Activated gamma-delta T cell (primary cell): Measurements from ENCODE around the gene TRABD2B.

ENCODE experiments used
- DNase-seq: peaks from one replicate; lab custom pipeline; 2025; lab: John Stamatoyannopoulos, UW

TRABD2B gene

DNA sequence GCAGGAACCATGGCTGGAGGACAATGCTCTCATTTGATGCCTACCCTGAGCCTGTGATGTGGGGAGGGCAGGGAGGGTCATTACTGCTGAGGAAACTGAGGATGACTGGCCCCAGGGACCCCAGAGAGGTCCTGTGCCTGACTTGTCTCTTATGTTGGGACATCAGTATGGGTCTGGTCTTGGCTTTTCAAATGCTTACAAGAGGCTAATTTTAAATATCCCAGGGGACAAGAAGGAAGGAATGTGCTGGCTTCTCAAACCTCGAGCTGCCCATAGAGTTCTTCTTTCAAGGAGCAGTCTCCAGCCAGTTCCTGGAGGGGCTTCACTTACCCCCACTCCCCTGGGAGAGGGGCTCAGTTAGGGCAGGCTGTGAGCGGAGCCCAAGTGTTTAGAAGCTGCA lies 168.2 kb downstream of the TRABD2B start:
- DNase-seq = no peak

DNA sequence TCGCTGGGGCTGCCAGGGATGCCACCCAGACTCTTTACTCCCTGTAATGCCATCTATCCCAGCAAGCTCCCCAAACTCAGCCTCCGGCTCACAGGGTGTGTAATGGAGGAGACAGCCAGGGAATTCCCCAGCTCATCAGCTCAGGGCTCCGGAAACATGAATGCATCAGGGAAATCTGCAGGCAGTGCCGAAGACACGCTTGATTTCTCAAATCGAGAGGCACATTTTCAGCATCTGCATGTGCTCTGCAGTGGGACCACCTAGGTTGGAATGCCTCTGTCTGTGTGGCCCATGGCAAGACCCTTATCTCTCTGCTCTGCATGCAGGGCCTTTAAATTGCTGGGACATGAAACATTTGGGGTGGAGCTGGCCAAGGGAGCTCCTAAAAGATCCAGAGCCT lies 170.1 kb downstream of the TRABD2B start:
- DNase-seq = no peak

GRCh38 chr1:47824716-47825115 lies 172.5 kb downstream of the TRABD2B start:
- no peak for DNase-seq

DNA sequence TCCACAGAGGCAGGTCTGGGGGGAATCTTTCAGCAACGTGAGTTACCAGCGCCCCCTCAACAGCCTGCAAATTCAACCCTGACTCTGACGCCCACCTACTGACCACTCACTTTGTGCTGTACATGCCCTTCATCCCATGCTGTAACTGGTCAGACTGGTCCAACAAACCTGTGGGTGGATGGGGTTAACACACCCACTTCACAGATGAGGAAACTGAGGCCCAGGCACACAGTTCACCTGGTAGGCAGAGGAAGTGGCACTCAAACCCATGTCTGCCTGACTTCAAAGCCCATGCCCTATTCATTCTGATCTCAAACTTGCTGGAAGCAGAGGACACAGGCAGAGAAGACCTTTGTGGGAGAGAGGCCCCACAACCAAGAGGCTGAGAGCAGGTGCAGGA lies 172.9 kb downstream of the TRABD2B start:
- no peak for DNase-seq

DNA sequence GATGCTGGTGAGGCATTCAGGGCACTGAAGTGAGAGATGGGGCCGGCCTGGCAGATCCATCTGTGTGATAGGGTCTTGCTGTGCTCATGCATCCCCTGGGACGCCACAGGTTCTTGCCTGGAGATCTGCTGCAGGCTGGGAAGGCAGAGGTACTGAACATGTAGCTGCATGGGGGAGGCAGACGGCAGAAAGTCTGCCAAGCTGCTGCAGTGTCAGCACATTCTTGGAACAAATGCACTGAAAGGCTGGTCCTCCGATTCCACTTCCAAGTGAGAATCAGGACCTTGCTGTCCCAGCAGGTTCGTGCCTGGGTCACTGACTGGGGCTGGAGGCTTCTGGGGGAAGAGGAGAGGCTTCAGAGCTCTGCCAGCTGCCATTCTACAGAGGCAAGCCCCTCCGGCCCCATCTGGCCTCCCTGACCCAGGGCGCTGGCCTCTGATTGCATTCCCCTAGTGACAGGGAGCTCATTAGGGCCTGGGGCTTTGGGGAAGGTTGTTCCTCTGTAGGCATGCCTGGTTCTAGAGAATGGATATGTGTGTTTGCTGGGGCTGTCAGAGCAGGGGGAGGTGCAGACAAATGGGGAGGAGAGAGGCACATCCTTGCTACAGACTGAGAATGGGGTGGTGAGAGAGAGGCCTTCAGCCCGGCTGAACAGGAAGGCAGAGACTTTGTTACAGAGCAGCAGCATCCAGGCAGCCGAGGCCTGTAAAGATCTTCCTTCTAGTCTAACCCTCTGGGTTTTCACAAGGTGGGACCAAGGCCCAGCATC lies 174.0 kb downstream of the TRABD2B start:
- no peak for DNase-seq

DNA sequence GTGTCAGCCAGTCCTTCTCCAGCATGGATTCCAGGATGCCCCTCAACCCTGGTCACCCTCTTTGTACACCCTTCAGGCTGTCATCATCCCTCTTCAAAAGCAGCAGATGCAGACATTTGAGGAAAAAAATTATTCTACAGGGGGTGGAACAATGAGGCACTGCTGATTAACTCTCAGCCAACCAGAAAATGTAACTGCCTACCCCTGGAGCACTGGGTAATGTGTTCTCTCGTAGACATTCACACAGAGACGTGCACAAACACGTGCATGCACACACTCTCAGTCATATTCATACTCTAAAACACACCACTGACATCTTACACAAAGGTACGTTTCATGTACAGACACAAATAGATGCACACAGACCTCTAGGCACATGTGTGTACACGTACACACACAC lies 175.4 kb downstream of the TRABD2B start:
- no peak for DNase-seq

GRCh38 chr1:47819574-47819888 lies 177.7 kb downstream of the TRABD2B start:
- DNase-seq = no peak

- DNase-seq = no peak
Observed at GRCh38 chr1:47818682-47819573, 178.3 kb downstream of the TRABD2B start.

GRCh38 chr1:47817861-47818260 lies 179.3 kb downstream of the TRABD2B start:
- DNase-seq = no peak

- DNase-seq = no peak
Observed at GRCh38 chr1:47816325-47817071, 180.7 kb downstream of the TRABD2B start.

GRCh38 chr1:47814612-47815395 lies 182.4 kb downstream of the TRABD2B start:
- no peak for DNase-seq

DNA sequence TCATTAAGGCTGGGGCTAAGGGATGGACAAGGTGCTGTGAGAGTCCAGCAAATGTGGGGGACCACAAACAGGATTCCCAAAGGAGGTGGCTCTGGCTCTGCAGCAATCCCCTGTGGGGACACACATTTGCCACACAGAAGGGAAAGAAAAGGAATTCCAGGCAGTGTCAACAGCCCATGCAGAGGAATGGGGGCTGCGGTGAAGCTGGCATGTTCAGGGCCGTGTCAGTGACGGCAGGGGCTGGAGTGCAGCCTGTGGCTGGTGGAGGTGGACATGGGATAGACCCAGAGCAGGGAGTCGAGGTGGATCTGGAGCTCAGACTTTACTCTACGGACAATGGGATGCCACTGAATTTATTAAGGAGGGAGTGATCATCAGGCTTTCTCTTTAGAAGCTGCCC lies 183.2 kb downstream of the TRABD2B start:
- no peak for DNase-seq

- no peak for DNase-seq
Observed at GRCh38 chr1:47812904-47813514, 184.2 kb downstream of the TRABD2B start.

- DNase-seq = no peak
Observed at GRCh38 chr1:47810964-47811682, 186.1 kb downstream of the TRABD2B start.

GRCh38 chr1:47809301-47810084 lies 187.7 kb downstream of the TRABD2B start:
- no peak for DNase-seq

- DNase-seq = no peak
Observed at GRCh38 chr1:47808612-47809011, 188.6 kb downstream of the TRABD2B start.

GRCh38 chr1:47805921-47806361 lies 191.2 kb downstream of the TRABD2B start:
- no peak for DNase-seq

GRCh38 chr1:47805018-47805417 lies 192.2 kb downstream of the TRABD2B start:
- no peak for DNase-seq

GRCh38 chr1:47803815-47804501 lies 193.2 kb downstream of the TRABD2B start:
- no peak for DNase-seq
